Adrenal gland (tissue), 12 donors: ENCODE results near the gene EVPLL. TPM values are rescaled to one million over a fixed set of nuclear protein-coding genes. Genes with fewer than 3 reads are reported as not detected.
"Not testable (repeated sequence)": the region's sequence is repeated elsewhere in the genome, so short reads cannot be mapped to it uniquely, and the experiment has no call there.

Experiments used
- DNase-seq, 7 donors: peaks; one replicate each; pipeline ENCODE4 v3.0.0-alpha.2; 2019 to 2020
- H3K27ac ChIP-seq, 5 donors: fragments of 200-600 bp; sonication (generic) in 4 of 5; 1 replicate in 3 of 5; 2 replicates in 2 of 5; pipeline versions ENCODE4 v1.5.1 to v1.8.0; 2016 to 2020; ENCODE audit warnings: mild to moderate bottlenecking in 1 of 5
- H3K27me3 ChIP-seq: fragments of 200-600 bp; 2 replicates; pipeline ENCODE4 v1.8.0; 2021
- H3K36me3 ChIP-seq, 2 donors: fragments of 200-600 bp; replicated peaks in 1 of 2; 1 replicate in 1 of 2; 2 replicates in 1 of 2; pipeline versions ENCODE4 v1.5.1 to v1.8.0; 2018 to 2022
- H3K4me1 ChIP-seq, 2 donors: fragments of 200-600 bp; replicated peaks in 1 of 2; 1 replicate in 1 of 2; 2 replicates in 1 of 2; pipeline versions ENCODE4 v1.5.1 to v1.8.0; 2018 to 2021
- H3K4me3 ChIP-seq, 4 donors: fragments of 200-600 bp; sonication (generic) in 3 of 4; one replicate each; pipeline ENCODE4 v1.5.1; 2016 to 2018
- H3K9me3 ChIP-seq, 3 donors: fragments of 200-600 bp; sonication (generic) in 1 of 3; replicated peaks in 1 of 3; 1 replicate in 2 of 3; 2 replicates in 1 of 3; pipeline versions ENCODE4 v1.5.1 to v1.8.0; 2016 to 2021
- POLR2A ChIP-seq, 2 donors: fragments of 450-650 bp; IDR thresholded peaks; one replicate each; pipeline ENCODE4 v1.6.1; 2017; ENCODE audit warnings: antibody characterized with exemption in 2 of 2, mild to moderate bottlenecking in 2 of 2, moderate library complexity in 1 of 2
- WGBS, 4 donors: extraction: QIAGEN DNeasy Blood & Tissue Kit in 2 of 4; methylation state at CpG; one replicate each; pipeline versions ENCODE4 v1.1.5 to v1.1.7; 2013 to 2017; 5-methylcytosine and 5-hydroxymethylcytosine counted together
- intact Hi-C, 2 donors: fragments of 100-400 bp; cut with DNase I; formaldehyde crosslinking; loops; one replicate each; pipeline versions ENCODE4 v1.14.1 to v1.15.0; 2022 to 2023
- polyA plus RNA-seq, 3 donors: library from polyadenylated mRNA; stranded (reverse); fragments of 200-250 nt in 2 of 3; fragments of 350-450 nt in 1 of 3; fragmentation: Illumina TruSeq in 1 of 3; extraction: RNeasy Lipid Tissue Mini Kit (QIAGEN cat#74804) in 1 of 3; gene quantifications; one replicate each; pipeline ENCODE4 v1.2.3, GENCODE V29; 2013 to 2014
- total RNA-seq, 9 donors: library from RNA; depleted of rRNA in 4 of 9; stranded (reverse); fragments of >200 nt in 4 of 9; fragments of 120-200 nt in 1 of 9; fragmentation: NEBNext Ultra II Directional in 1 of 9; extraction: Animal tissue kit (Norgen Biotek cat#: 25700) in 1 of 9; gene quantifications; one replicate each; pipeline versions ENCODE4 v1.1.0 to v1.2.4, GENCODE V29; 2013 to 2023
- TF ChIP-seq, protein P1 (sequence below), 6 experiments: fragments of 450-650 bp in 4 of 6; fragments of 200-600 bp in 2 of 6; sonication (generic) in 1 of 6; IDR thresholded peaks; 1 replicate in 5 of 6; 2 replicates in 1 of 6; pipeline versions ENCODE4 v1.5.1 to v1.8.0; 2016 to 2021; ENCODE audit warnings: antibody characterized with exemption in 6 of 6, mild to moderate bottlenecking in 2 of 6, moderate library complexity in 1 of 6
- donor health status: healthy with polysubstance abuse.
- donor health status: Bipolar disorder and iron deficiency.
- donor health status: DM: yes; HTN: yes; CAD: no.
- donor health status: DM: no; HTN: no; CAD: no.
- donor health status: DM: no; HTN: no; CAD: no.
- donor health status: DM: yes; HTN: yes; CAD: no.

The EVPLL gene
- total and polyA plus RNA-seq, 12 donors, result 0.47 TPM; not detected in 11

DNA sequence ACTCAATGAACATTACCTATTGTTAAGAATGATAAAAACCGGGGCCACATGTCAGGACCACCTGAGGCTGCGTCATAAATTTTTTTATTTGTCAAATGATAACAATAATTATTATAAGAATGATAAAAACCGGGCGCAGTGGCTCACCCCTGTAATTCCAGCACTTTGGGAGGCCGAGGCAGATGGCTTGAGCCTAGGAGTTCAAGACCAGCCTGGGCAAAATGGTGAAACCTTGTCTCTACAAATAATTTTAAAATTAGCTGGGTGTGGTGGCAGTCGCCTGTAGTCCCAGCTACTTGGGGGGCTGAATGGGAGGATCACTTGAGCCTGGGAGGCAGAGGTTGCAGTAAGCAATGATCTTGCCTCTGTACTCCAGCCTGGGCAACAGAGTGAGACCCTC, 13.4 kb upstream of the EVPLL start:
- peaks cover 6% of the 10 kb centered on the region for H3K27me3 ChIP-seq
- H3K4me1 ChIP-seq, result peaks cover 5 to 9% of the 10 kb centered on the region in 2 donors
- WGBS, 4 donors, result 78 to 87% (median 83%) methylated on average over 6 of the region's 6 CpGs
- H3K36me3 ChIP-seq, result no peaks in the 10 kb centered on the region
- no peaks in the 10 kb centered on the region for H3K9me3 ChIP-seq
- H3K4me3 ChIP-seq, result no peak overlapping the region
- TF ChIP-seq, protein P1, sequence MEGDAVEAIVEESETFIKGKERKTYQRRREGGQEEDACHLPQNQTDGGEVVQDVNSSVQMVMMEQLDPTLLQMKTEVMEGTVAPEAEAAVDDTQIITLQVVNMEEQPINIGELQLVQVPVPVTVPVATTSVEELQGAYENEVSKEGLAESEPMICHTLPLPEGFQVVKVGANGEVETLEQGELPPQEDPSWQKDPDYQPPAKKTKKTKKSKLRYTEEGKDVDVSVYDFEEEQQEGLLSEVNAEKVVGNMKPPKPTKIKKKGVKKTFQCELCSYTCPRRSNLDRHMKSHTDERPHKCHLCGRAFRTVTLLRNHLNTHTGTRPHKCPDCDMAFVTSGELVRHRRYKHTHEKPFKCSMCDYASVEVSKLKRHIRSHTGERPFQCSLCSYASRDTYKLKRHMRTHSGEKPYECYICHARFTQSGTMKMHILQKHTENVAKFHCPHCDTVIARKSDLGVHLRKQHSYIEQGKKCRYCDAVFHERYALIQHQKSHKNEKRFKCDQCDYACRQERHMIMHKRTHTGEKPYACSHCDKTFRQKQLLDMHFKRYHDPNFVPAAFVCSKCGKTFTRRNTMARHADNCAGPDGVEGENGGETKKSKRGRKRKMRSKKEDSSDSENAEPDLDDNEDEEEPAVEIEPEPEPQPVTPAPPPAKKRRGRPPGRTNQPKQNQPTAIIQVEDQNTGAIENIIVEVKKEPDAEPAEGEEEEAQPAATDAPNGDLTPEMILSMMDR (IDR thresholded peaks at IDR 0.05), result no peak
- no peak for TF ChIP-seq POLR2A (IDR thresholded peaks at IDR 0.05)
- DNase-seq, result no peak
- intact Hi-C loops, result no loop called here
- no peak overlapping the region for H3K27ac ChIP-seq

DNA sequence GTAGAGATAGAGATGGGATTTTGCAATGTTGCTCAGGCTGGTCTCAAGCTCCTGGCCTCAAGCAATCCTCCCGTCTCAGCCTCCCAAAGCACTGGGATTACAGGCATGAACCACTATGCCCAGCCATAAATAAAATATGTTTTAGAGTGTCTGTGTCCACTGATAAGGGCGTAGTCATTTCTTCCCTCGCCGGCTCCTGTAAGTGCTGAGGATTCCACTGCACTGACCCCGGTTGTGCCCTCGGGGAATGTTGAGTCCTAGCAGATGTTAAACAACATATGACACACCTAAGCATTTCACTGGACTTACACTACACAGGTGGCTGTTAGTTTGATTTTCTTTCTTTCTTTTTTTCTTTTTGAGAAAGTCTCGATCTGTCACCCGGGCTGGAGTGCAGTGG, 8.6 kb upstream of the EVPLL start:
- Histone ChIP-seq H3K36me3 (no peaks in the 10 kb centered on the region), H3K4me1 (no peaks in the 10 kb centered on the region), H3K9me3 (no peaks in the 10 kb centered on the region), H3K4me3 (no peak overlapping the region), H3K27ac (no peak overlapping the region), H3K27me3 (peaks cover 11% of the 10 kb centered on the region)
- DNase-seq, result no peak
- intact Hi-C loops, result no loop called here
- WGBS, 4 donors, result 75 to 87% (median 79%) methylated on average over 8 of the region's 8 CpGs
- TF ChIP-seq POLR2A (IDR thresholded peaks at IDR 0.05), result no peak
- TF ChIP-seq, protein P1 (IDR thresholded peaks at IDR 0.05), result no peak

DNA sequence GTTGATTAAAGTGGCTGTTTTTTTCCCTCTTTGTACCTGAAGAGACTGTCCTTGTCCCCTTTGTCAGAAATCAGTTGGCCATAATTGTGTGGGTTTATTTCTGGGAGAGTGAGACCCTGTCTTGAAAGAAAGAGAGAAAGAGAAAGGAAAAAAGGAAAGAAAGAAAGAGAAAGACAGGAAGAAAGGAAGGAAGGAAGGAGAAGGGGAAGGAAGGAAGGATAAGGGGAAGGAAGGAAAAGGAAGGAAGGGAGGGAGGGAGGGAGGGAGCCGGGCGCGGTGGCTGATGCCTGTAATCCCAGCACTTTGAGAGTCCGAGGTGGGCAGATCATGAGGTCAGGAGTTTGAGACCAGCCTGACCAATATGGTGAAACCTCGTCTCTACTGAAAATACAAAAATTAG, 6.8 kb upstream of the EVPLL start:
- no peaks in the 10 kb centered on the region for H3K9me3 ChIP-seq
- 69 to 77% (median 72%) methylated on average over 5 of the region's 5 CpGs for WGBS, 4 donors
- no peak for TF ChIP-seq POLR2A (IDR thresholded peaks at IDR 0.05)
- TF ChIP-seq, protein P1 (IDR thresholded peaks at IDR 0.05), result no peak
- intact Hi-C loops, result no loop called here
- no peaks in the 10 kb centered on the region for H3K36me3 ChIP-seq
- H3K27ac ChIP-seq, result no peak overlapping the region
- H3K4me3 ChIP-seq, result no peak overlapping the region
- no peak for DNase-seq
- no peaks in the 10 kb centered on the region for H3K4me1 ChIP-seq
- peaks cover 11% of the 10 kb centered on the region for H3K27me3 ChIP-seq

DNA sequence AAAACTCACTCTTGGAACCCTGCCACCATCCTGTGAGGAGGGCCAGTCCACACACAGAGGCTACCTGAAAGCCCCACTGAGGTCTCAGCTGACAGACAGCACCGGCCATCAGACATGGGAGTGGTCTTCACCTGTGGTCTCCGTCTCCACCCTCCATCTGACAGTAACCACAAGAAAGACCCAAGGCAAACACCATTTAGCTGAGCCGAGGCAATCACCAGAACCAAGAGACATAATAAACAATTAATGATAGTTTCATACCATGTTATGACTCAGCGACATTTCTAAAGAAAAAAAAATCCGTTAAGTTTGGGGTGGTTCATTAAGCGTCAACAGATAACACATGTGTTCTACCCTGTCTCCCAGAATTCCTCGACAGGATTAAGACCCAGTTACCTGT, 6.1 kb upstream of the EVPLL start:
- no peaks in the 10 kb centered on the region for H3K4me1 ChIP-seq
- no peak for DNase-seq
- no peak for TF ChIP-seq POLR2A (IDR thresholded peaks at IDR 0.05)
- TF ChIP-seq, protein P1 (IDR thresholded peaks at IDR 0.05), result no peak
- 76 to 92% (median 79%) methylated on average over 7 of the region's 7 CpGs for WGBS, 4 donors
- intact Hi-C loops, result no loop called here
- H3K4me3 ChIP-seq, result no peak overlapping the region
- H3K27me3 ChIP-seq, result peaks cover 11% of the 10 kb centered on the region
- H3K36me3 ChIP-seq, result no peaks in the 10 kb centered on the region
- no peak overlapping the region for H3K27ac ChIP-seq
- H3K9me3 ChIP-seq, result no peaks in the 10 kb centered on the region

DNA sequence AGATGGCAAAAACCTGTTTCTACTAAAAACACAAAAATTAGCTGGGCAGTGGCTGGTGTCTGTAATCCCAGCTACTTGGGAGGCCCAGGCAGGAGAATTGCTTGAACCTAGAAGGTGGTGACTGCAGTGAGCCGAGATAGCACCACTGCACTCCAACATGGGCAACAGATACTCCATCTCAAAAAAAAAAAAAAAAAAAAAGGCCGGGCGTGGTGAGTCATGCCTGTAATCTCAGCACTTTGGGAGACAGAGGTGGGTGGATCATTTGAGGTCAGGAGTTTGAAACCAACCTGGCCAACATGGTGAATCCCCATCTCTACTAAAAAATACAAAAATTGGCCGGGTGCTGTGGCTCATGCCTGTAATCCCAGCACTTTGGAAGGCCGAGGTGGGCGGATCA, 4.4 kb upstream of the EVPLL start:
- H3K4me1 ChIP-seq, H3K4me3 ChIP-seq, H3K27ac ChIP-seq, intact Hi-C loops, H3K9me3 ChIP-seq, H3K36me3 ChIP-seq, DNase-seq: not testable (repeated sequence)
- peaks cover 11% of the 10 kb centered on the region for H3K27me3 ChIP-seq
- WGBS, 4 donors, result 65 to 93% (median 82%) methylated on average over 5 to 6 of the region's 6 CpGs
